Putamen (tissue), 1 donor: ENCODE results near the gene CEP78.

Experiments
- DNase-seq: peaks from one replicate; pipeline ENCODE4 v3.0.0-alpha.2; 2016; ENCODE audit warnings: low spot score

CEP78 gene

DNA sequence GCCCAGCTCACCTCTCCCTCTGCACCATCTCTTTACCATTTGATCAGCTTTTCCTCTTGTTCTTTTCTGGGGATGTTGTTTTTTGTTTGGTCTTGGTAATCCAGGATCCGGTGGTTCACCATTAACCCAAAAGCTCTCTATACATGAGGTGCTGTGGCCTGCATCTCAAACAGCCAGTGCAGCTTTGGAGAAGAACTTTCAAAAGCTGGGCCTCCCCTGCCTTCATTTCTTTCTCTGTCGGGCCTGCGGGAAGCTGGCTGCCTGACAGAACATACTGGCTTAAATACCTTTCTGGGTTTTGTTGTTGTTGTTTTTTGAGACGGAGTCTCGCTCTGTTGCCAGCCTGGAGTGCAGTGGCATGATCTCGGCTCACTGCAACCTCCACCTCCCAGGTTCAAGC lies 73.2 kb downstream of the CEP78 start:
- no peak for DNase-seq

DNA sequence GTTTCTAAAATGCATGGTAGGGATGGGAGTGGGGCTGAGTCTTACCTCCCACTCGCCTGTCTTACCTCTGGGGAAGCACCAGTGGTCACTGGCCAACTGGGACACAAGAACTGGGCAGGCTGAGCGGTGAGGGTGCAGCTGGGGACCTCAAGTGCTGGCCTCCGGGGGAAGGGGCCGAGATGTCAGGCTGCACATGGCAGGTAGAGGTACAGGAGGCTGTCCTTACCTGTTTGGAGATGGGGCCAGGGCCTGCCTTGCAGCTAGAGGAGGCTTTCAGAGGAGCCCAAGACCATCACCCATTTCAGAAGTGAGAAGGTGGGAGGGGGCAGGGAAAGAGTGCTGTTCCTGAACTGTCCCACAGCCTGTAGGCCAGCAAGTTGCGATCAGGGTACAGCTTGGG lies 75.2 kb downstream of the CEP78 start:
- no peak for DNase-seq

DNA sequence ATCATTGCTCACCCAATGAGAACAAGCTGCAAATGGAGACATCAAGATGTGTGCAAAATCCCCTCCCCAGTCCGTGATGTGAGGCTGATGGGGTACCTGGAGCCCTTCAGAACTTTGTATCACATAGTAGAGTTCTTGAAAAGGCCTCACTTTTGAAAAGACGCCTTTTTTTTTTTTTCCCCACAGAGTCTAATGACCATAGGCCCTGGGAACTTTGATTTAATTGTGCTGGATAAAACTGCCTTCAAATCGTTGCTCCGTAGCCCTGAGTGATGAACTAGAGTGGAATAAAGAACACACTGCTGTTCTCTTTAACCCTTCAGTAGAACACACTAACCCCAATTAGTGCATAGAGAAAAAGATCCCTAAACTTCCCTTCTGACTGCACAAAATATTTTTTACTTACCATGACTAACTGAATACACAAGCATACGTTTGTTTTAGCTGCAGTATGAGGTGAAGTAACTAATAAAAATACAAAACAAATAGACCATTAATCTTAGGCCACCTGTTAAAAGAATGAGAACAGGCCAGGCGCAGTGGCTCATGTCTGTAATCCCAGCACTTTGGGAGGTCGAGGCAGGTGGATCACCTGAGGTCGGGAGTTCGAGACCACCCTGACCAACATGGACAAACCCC lies 76.1 kb downstream of the CEP78 start:
- DNase-seq = peak; percentile 18

DNA sequence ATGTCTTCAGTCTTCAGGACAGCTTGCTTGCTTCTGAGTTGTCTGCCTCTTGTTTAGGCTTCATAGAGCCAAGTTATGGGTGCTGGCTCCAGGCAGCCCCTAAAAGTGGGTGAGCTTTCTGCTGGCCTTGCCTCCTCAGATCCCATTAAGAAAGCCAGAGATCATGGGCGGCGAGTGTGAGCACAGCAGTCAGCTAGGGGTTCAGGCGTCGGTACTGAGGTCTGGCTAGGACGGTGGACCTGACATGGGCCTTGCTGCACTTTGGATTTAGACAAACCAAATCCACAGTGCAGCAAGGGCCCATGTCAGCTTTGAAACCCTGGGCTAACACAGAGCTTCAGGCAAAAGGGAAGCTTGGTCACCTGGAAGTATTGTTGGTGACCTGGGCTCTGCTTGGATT lies 78.7 kb downstream of the CEP78 start:
- no peak for DNase-seq

- no peak for DNase-seq
These were observed 79.3 kb downstream of the CEP78 start for GRCh38 chr9:78314953-78315870.

DNA sequence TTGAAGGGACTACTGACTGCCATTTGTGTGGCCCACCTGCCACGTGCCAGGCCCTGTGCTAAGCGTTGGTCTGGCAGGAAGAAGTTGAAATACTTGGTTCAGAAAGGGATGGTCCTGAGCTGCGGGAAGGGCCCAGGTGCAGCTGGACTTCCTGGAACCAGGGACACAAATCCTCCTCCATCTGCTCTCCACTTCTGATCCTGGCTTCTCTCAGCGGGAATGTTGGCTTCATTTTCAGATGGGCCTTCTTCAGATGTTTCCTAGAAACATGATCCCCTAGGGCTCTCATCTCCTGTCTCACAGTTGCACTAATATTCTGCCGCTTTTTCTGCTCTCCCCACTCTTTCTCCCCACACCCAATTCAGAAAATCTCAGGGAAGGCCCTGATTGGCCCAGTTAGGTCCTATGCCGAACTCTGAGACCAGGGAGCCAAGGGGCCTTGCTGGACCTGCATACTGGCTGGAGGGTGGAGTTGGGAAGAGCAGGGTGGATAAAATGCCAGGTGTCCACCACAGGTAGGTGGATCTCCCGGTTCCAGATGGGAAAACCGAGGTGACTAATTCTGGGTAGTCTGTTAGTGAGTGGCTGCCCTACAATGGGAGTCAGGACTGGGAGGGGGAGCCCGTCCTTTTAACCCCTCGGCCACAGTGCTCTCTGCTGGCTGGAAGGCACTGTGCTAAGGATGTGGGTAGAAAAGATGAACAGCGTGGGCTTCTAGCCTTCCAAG lies 80.5 kb downstream of the CEP78 start:
- DNase-seq = no peak

- peak; percentile 42 for DNase-seq
These were observed 83.5 kb downstream of the CEP78 start for GRCh38 chr9:78319197-78320029.

DNA sequence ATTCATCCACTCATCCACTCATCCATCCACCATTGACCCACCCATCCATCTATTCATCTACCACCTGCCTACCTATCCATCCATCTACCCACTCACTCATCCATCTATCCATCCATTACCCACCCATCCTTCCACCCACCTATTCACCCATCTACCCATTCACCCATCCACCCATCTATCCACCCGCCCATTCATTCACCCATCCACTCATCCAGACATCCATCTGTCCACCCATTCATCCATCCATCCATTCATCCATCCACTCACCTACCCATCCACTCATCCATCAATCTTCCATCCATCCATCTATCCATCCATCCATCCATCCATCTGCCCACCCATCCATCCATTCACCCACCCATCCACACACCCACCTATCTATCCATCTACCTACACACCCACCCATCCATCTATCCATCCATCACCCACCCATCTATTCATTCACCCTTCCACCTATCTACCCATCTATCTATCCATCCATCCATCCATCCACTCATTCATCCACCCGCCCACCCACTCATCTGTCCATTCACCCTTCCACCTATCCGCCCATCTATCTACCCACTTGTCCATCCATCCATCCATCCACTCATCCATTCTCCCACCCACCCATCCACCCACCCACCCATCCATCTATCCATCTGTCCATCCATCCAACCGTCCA lies 84.3 kb downstream of the CEP78 start:
- no peak for DNase-seq

DNA sequence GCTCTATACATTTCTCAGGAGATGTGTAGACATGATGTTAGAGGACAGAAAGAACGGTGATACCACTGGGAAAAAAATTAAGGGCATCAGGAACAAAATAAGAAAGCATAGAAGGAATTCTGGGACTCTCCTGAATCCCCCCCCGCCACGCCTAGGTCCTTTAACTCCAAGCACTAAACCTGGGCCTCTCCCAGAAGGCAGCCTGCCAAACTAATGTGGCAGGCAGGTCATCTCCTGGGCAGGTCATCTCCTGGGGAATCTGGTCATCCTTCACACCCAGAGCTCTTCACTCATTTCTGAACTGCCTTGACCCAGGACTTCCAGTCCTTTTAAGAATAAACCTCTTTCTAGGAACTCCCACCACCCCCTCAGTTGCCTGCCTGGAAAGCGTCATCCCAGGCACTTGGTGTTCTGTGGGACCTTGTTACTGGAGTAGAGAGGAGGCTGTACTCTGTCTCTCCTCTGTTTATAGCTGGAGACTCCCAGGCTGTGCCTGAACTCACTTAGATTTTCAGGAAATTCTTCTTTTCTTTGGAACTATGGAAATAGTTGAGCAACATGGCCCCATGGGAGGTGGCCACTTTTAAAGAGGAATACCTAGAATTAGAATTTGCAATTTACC lies 85.1 kb downstream of the CEP78 start:
- no peak for DNase-seq

DNA sequence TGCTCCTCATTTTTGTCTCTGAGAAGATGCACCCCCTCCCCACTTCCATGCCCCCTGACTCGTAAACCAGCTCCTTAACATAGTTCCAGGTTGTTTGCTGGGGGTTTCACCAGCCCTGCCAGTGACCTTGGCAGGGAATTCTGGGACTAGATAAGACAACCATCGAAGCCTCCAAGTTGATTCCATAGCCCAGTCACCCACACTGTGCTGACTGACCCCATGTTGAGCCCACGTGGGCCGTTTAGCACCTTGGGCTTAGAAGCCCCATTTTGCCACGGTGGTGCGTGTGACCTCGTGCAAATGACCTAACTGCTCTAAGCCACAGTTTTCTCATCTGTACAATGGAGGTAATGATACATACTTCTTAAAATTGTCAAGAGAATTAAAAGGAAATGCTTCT lies 85.6 kb downstream of the CEP78 start:
- no peak for DNase-seq

- no peak for DNase-seq
These were observed 88.3 kb downstream of the CEP78 start for GRCh38 chr9:78324068-78324650.

- no peak for DNase-seq
These were observed 88.8 kb downstream of the CEP78 start for GRCh38 chr9:78324682-78325081.

DNA sequence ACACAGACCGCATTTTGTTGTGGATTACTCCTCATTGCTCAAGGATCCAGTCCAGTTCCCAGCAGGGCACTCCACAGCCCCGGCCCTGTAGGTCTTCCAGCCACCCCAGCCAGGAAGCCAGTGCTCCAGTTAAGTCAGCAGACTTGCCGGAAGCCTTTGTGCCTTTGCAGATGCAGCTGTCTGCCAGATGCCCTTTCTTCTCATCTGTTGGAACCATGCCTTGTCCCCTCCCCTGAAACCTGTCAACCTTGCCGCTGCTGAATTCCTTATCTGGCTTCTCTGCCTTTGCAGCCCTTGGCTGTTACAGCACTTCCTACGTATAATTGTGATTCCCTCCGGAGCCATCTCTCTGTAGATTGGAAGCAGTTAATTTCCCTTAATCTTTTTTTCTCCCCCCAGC lies 89.5 kb downstream of the CEP78 start:
- DNase-seq = peak; percentile 34

DNA sequence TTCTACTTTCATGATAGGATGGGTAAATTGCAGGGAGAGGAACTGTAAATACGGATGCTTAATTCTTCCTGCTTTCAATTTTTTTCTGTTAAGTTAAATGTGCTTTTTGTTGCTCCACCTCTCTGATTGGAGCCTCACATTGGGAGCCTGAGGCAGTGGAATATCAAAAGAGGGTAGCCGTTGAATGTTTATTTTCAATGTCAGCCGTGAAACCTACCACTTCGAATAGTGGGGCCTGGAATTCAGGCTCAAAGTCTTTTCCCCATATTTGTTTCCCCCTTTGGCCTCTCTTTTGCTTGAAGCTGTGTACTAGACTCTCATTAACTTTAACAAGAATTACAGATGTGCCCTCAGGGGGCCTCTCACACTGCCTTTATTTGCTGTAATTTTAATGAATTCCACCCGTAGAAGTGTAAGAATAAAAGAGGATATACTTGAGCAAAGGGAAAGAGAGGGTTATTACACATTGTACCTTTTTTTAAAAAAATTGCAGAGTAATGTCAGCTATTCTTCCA lies 90.0 kb downstream of the CEP78 start:
- DNase-seq = no peak

DNA sequence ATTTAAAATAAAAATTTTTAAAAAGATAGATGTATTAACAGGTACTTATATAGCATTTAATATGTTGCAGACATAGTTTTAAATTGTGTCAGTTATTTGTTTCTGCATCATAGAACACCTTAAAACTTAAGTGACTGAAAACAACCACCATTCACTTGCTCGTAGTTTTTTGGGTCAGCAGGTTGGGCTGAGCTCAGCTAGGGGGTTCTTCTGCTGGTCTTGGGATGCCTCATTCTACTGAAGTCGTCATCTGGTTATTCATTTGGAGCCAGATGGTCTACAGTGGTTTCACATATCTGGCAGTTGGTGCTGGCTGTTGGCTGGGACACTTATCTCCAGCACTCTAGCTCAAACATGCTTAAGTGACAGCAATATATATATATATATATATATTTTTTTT lies 90.7 kb downstream of the CEP78 start:
- no peak for DNase-seq
